ENCODE measurements around the gene CFAP57.

DNA sequence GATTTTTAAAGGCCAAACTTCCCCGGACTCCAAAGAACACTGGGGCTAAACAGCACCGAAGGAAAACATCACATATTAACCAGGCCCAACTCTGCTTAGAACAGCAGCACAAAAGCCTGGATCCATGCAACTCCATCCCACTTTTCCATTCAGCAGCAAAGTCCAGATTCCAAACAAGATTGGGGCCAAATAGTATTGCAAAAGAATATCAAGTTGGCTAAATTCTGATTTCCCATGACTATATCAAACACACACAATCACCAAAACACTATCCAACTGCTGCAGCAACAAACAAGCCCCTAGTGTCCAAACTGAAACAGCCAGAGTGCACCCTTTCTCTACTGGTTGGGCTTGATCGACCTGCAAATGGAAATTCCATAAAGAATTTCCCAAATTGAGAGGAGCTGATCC is 78.2 kb downstream of the CFAP57 start:
- TF ChIP-seq, protein P1, sequence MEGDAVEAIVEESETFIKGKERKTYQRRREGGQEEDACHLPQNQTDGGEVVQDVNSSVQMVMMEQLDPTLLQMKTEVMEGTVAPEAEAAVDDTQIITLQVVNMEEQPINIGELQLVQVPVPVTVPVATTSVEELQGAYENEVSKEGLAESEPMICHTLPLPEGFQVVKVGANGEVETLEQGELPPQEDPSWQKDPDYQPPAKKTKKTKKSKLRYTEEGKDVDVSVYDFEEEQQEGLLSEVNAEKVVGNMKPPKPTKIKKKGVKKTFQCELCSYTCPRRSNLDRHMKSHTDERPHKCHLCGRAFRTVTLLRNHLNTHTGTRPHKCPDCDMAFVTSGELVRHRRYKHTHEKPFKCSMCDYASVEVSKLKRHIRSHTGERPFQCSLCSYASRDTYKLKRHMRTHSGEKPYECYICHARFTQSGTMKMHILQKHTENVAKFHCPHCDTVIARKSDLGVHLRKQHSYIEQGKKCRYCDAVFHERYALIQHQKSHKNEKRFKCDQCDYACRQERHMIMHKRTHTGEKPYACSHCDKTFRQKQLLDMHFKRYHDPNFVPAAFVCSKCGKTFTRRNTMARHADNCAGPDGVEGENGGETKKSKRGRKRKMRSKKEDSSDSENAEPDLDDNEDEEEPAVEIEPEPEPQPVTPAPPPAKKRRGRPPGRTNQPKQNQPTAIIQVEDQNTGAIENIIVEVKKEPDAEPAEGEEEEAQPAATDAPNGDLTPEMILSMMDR (IDR thresholded peaks at IDR 0.05) = no peak
- no peak for TF ChIP-seq EP300 (IDR thresholded peaks at IDR 0.05; ENCODE audit: low read depth)
- TF ChIP-seq POLR2A (IDR thresholded peaks at IDR 0.05) = no peak
- no peak for TF ChIP-seq POLR2AphosphoS5 (IDR thresholded peaks at IDR 0.05)

All from transverse colon (tissue), 4 donors.